Heart right ventricle (tissue), 16 donors: ENCODE data around the gene DYNC2I2. TPM values are rescaled to one million over a fixed set of nuclear protein-coding genes. Genes with fewer than 3 reads are reported as not detected.

ENCODE experiments used
- ATAC-seq, 8 donors: fragments of 200-7000 bp; cut with Tn5 transposase; one replicate each; pipeline ENCODE4 v1.9.1; 2020; ENCODE audit warnings: mild to moderate bottlenecking in 8 of 8, moderate library complexity in 8 of 8, moderate number of reproducible peaks in 1 of 8
- DNase-seq, 2 donors: peaks; one replicate each; pipeline ENCODE4 v3.0.0-alpha.2; 2020
- H3K27ac ChIP-seq, 10 donors: fragments of 200-600 bp; sonication (generic) in 2 of 10; one replicate each; pipeline versions ENCODE4 v1.5.0 to v1.8.0; 2020 to 2022; ENCODE audit warnings: mild to moderate bottlenecking in 3 of 10
- H3K27me3 ChIP-seq, 7 donors: fragments of 200-600 bp; one replicate each; pipeline ENCODE4 v1.8.0; 2021 to 2022; ENCODE audit warnings: mild to moderate bottlenecking in 2 of 7
- H3K36me3 ChIP-seq, 9 donors: fragments of 200-600 bp; sonication (generic) in 1 of 9; one replicate each; pipeline versions ENCODE4 v1.5.0 to v1.8.0; 2020 to 2022; ENCODE audit warnings: mild to moderate bottlenecking in 2 of 9
- H3K4me1 ChIP-seq, 9 donors: fragments of 200-600 bp; sonication (generic) in 1 of 9; one replicate each; pipeline versions ENCODE4 v1.5.0 to v1.8.0; 2020 to 2022; ENCODE audit warnings: mild to moderate bottlenecking in 4 of 9
- H3K4me3 ChIP-seq, 10 donors: fragments of 200-600 bp; sonication (generic) in 2 of 10; one replicate each; pipeline versions ENCODE4 v1.5.0 to v1.8.0; 2020 to 2022; ENCODE audit warnings: mild to moderate bottlenecking in 7 of 10, moderate library complexity in 2 of 10
- H3K9me3 ChIP-seq, 11 donors: fragments of 200-600 bp in 10 of 11; sonication (generic) in 2 of 11; one replicate each; pipeline versions ENCODE4 v1.5.0 to v1.8.0; 2013 to 2022; ENCODE audit warnings: mild to moderate bottlenecking in 2 of 11, control low read depth in 1 of 11, moderate library complexity in 1 of 11
- WGBS, 2 donors: extraction: QIAGEN DNeasy Blood & Tissue Kit; methylation state at CpG; one replicate each; pipeline ENCODE4 v1.1.7; 2013; ENCODE audit warnings: inconsistent platforms in 1 of 2; 5-methylcytosine and 5-hydroxymethylcytosine counted together
- intact Hi-C, 10 donors: fragments of 100-400 bp; cut with DNase I; formaldehyde crosslinking; loops; one replicate each; pipeline versions ENCODE4 v1.11.1 to v1.14.2; 2022
- polyA plus RNA-seq, 2 donors: library from polyadenylated mRNA; stranded (reverse); fragments of 200-250 nt; gene quantifications; one replicate each; pipeline ENCODE4 v1.2.3, GENCODE V29; 2013
- total RNA-seq, 10 donors: library from RNA; stranded (reverse); fragmentation: NEBNext Ultra II Directional in 3 of 10; extraction: Animal tissue kit (Norgen Biotek cat#: 25700) in 3 of 10; gene quantifications; one replicate each; pipeline versions ENCODE4 v1.2.1 to v1.2.4, GENCODE V29; 2021 to 2023
- TF ChIP-seq, protein P1 (sequence below), 9 donors: fragments of 200-600 bp; sonication (generic) in 2 of 9; IDR thresholded peaks; one replicate each; pipeline versions ENCODE4 v1.5.0 to v1.8.0; 2021 to 2022; ENCODE audit warnings: antibody characterized with exemption in 9 of 9, mild to moderate bottlenecking in 5 of 9, moderate library complexity in 1 of 9
- donor health status: Arrhythmogenic right ventricular cardiomyopathy.
- donor health status: ischemic (EF 13 %, LVEDD 7.1; RV severe dilation, severe dysfunction).
- donor health status: healthy with polysubstance abuse.
- donor health status: DM: no; HTN: yes; CAD: no.
- donor health status: DM: no; HTN: no; CAD: no.
- donor health status: ischemic (EF 25% LVEDD 6.9; RV normal size, moderate dysfunction).
- donor health status: ischemic (EF 25% LVEDD 5.7; RV mildly dilated, moderate dysfunction).
- donor health status: healthy.
- donor health status: DM: yes; HTN: yes; CAD: no.
- donor health status: Ischemic cardiomyopathy.
- donor health status: ischemic (EF 35%, LVEDD 5.7; RV mildly dilated, moderate dysfunction).
- donor health status: nonischemic (EF 11% LVEDD 7.7; RV severe dilation, severe dysfunction).
- donor health status: DM: yes; HTN: yes; CAD: no.
- donor health status: PGD.
- donor health status: ischemic (EF 29% LVEDD 5.4; RV normal size, mild dysfunction).
- donor health status: nonischemic (EF 23%, LVEDD 6.1; RV moderate dilation, normal function).

Gene DYNC2I2
- total and polyA plus RNA-seq, 12 donors = 22.1 to 83.2 (median 31.3) TPM

DNA sequence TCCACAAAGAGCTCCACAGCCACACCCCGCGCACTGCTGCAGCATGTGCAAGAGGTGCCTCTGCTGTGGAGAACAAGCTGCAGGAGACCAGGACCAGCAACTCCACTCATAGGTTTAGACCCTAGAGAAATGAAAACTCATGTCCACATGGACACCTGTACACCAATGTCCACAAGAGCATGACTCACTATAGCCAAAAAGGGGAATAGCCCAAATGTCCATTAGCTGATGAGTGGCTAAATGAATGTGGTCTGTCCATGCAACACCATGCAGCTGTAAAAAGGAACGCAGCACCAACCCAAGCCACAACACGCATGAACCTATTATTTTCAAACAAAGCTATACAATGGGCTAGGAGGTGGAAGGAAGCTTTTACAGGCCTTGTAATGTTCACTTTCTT is 18.1 kb downstream of the DYNC2I2 start:
- intact Hi-C loops = loop anchor here in 4 of 10 donors (5.0 to 10.0 kb wide), 3 partner anchors 46 to 276 kb away; partner anchors contain the start of gene SET (in 4 of the 4)
- WGBS, 2 donors = 94 to 96% methylated on average over 4 of the region's 4 CpGs
- no peak for DNase-seq

DNA sequence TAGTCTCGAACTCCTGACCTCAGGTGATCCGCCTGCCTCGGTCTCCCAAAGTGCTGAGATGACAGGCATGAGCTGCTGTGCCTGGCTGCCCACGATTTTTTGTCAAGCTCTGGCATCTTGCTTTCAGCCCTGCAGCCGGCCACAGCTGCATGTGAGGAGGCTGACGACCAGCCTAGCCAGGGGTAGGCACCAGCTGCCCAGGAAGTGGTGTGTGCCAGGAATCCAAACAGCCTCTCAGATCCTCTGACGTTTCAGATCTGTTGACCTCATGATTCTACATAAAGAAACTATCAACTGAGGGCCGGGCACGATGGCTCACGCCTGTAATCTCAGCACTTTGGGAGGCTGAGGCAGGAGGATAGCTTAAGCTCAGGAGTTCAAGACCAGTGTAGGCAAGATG is 19.0 kb downstream of the DYNC2I2 start:
- intact Hi-C loops = loop anchor here in 4 of 10 donors (5.0 to 10.0 kb wide), 3 partner anchors 47 to 275 kb away; partner anchors contain the start of gene SET (in 4 of the 4)
- no peaks in the 10 kb centered on the region for H3K9me3 ChIP-seq
- H3K36me3 ChIP-seq = peaks cover 0 to 40% (median 17%) of the 10 kb centered on the region in 9 donors
- H3K27ac ChIP-seq = no peak overlapping the region
- peaks cover 13 to 35% (median 20%) of the 10 kb centered on the region in 9 donors for H3K4me1 ChIP-seq
- no peaks in the 10 kb centered on the region for H3K27me3 ChIP-seq
- no peak overlapping the region for H3K4me3 ChIP-seq
- DNase-seq (no peak), ATAC-seq (no peak)
- TF ChIP-seq, protein P1, sequence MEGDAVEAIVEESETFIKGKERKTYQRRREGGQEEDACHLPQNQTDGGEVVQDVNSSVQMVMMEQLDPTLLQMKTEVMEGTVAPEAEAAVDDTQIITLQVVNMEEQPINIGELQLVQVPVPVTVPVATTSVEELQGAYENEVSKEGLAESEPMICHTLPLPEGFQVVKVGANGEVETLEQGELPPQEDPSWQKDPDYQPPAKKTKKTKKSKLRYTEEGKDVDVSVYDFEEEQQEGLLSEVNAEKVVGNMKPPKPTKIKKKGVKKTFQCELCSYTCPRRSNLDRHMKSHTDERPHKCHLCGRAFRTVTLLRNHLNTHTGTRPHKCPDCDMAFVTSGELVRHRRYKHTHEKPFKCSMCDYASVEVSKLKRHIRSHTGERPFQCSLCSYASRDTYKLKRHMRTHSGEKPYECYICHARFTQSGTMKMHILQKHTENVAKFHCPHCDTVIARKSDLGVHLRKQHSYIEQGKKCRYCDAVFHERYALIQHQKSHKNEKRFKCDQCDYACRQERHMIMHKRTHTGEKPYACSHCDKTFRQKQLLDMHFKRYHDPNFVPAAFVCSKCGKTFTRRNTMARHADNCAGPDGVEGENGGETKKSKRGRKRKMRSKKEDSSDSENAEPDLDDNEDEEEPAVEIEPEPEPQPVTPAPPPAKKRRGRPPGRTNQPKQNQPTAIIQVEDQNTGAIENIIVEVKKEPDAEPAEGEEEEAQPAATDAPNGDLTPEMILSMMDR (IDR thresholded peaks at IDR 0.05) = no peak
- WGBS, 2 donors = 64 to 68% methylated on average over 10 of the region's 10 CpGs

More for the DNA sequence above, 18.1 kb downstream of the DYNC2I2 start:
- no peak for ATAC-seq
- no peak overlapping the region for H3K4me3 ChIP-seq
- TF ChIP-seq, protein P1 (IDR thresholded peaks at IDR 0.05) = no peak
- H3K27ac ChIP-seq = no peak overlapping the region
- peaks cover 13 to 32% (median 20%) of the 10 kb centered on the region in 9 donors for H3K4me1 ChIP-seq
- H3K9me3 ChIP-seq = no peaks in the 10 kb centered on the region
- peaks cover 0 to 30% (median 8%) of the 10 kb centered on the region in 9 donors for H3K36me3 ChIP-seq
- no peaks in the 10 kb centered on the region for H3K27me3 ChIP-seq

DNA sequence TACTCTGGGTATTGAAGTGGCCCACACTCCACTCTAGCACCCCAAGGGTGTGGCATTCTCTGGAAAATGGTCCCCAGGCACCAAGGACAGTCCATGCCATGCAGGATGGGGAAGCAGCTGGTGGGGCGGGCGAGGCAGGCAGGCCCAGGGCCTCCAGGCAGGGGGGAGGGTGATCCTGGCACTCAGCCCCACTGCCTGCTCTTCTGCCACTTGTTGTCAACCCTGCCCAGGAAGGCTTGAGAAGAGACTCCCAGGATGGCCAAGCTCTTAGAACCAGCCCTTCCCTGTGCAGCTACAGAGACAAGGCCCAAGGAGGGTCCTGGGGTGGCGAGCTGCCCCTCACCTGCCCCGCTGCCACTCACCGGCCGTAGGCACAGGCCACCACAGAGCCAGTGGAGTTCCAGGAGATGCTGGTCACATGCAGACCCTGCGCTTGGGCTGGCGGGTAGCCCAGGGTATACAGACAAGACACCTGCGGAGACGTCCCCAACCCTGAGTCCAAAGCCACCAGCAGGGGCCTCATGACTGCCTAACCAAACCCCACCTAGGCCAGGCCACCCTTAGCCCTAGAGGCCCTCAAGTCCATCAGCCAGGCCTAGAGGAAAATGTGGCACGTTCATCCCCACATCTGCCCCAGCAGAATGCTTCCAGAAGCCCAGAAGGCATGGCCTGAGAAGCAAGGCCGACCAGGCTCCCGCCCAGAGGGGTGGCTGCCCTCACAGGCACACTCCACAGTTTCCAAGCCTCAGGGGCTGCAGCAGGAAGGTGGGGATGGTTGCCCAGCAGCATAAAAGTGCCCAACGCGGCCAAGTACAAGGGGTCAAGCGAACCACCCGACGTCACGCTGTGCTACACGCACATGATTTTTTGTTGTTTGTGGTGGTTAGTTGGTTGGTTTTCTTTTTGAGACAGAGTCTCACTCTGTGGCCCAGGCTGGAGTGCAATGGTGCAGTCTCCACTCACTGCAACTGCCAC is 19.8 kb downstream of the DYNC2I2 start:
- 83 to 87% methylated on average over 20 of the region's 20 CpGs for WGBS, 2 donors
- intact Hi-C loops = loop anchor here in 4 of 10 donors (5.0 to 10.0 kb wide), 3 partner anchors 48 to 275 kb away; partner anchors contain the start of gene SET (in 4 of the 4)
- peaks cover 0 to 48% (median 25%) of the 10 kb centered on the region in 9 donors for H3K36me3 ChIP-seq
- H3K9me3 ChIP-seq = no peaks in the 10 kb centered on the region
- H3K4me3 ChIP-seq = no peak overlapping the region
- peak overlapping the region in 8 of 10 donors; percentile 94 to 97 (median 96) for H3K27ac ChIP-seq
- ATAC-seq (peak in 5 of 8 donors; percentile 1 to 3 (median 2)), DNase-seq (no peak)
- TF ChIP-seq, protein P1 (IDR thresholded peaks at IDR 0.05) = no peak
- H3K4me1 ChIP-seq = peaks cover 13 to 35% (median 20%) of the 10 kb centered on the region in 9 donors
- H3K27me3 ChIP-seq = no peaks in the 10 kb centered on the region

DNA sequence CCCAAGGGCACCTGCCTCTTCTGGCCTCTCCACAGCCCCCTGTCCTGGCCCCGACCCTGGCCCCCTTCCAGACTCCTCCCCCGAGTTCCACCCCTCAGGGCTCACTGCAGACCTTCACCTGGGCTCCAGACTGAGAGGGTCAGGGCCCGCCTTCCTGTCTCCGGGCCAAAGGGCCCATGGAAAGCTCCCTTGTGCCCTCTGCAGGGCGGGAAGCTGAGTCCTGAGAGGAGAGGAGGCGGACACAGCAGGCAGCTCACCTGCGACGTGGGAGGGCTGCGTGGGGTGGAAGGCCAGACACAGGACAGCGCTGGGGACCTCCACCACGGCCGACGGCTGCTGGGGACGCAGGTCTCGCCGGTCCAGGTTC is 20.6 kb downstream of the DYNC2I2 start:
- TF ChIP-seq, protein P1 (IDR thresholded peaks at IDR 0.05) = peak in 7 of 9 donors; percentile 17 to 52 (median 36)
- Histone ChIP-seq H3K4me1 (peaks cover 13 to 35% (median 20%) of the 10 kb centered on the region in 9 donors), H3K36me3 (peaks cover 0 to 56% (median 34%) of the 10 kb centered on the region in 9 donors), H3K27ac (peak overlapping the region; percentile 78 to 97 (median 96)), H3K4me3 (peak overlapping the region; percentile 18 to 44 (median 38)), H3K27me3 (no peaks in the 10 kb centered on the region), H3K9me3 (no peaks in the 10 kb centered on the region)
- peak; percentile 59 to 81 (median 72) for ATAC-seq
- intact Hi-C loops = loop anchor here in 4 of 10 donors (5.0 to 10.0 kb wide), 3 partner anchors 49 to 274 kb away; partner anchors contain the start of gene SET (in 4 of the 4)
- DNase-seq = peak; percentile 70 to 78
- 52 to 60% methylated on average over 15 to 16 of the region's 16 CpGs for WGBS, 2 donors
